H1 (cell line): ENCODE results near the gene LRRTM4. TPM values are rescaled to one million over a fixed set of nuclear protein-coding genes. Genes with fewer than 3 reads are reported as not detected.

Experiments
- CBX8 ChIP-seq: fragments of 300-800, 300-1000 bp; sonication (generic); IDR thresholded peaks from 2 replicates; pipeline ENCODE4 v1.7.1; 2016; ENCODE audit warnings: low read depth, low read length, borderline replicate concordance
- CHD1 ChIP-seq: IDR thresholded peaks from 2 replicates; pipeline ENCODE4 v1.6.1; 2012; ENCODE audit warnings: low read depth, low read length, improper control_type of control experiment
- CTBP2 ChIP-seq: IDR thresholded peaks from 2 replicates; pipeline ENCODE4 v1.7.0; 2011; ENCODE audit warnings: borderline replicate concordance, mild to moderate bottlenecking, moderate library complexity, mixed read lengths, low read length; ENCODE audit not compliant: insufficient read depth, insufficient read length
- GTF2F1 ChIP-seq: IDR thresholded peaks from 2 replicates; pipeline ENCODE4 v1.6.1; 2012; ENCODE audit warnings: low read depth, low read length, improper control_type of control experiment, borderline replicate concordance
- KDM4A ChIP-seq: IDR thresholded peaks from one replicate; pipeline ENCODE4 v1.7.1; 2012; ENCODE audit warnings: low read depth, mild to moderate bottlenecking, moderate library complexity, low read length, inconsistent platforms; ENCODE audit not compliant: severe bottlenecking
- PHF8 ChIP-seq: fragments of 200-600 bp; sonication (generic); conservative IDR thresholded peaks from 2 replicates; pipeline ENCODE4 v1.7.1; 2012; ENCODE audit warnings: low read depth, mild to moderate bottlenecking, inconsistent platforms, low read length, moderate library complexity
- POLR2A ChIP-seq, 2 experiments: IDR thresholded peaks; 1 replicate in 1 of 2; 2 replicates in 1 of 2; pipeline ENCODE4 v1.6.1; 2011; ENCODE audit warnings: low read depth in 2 of 2, low read length in 2 of 2, mild to moderate bottlenecking in 2 of 2; ENCODE audit errors: control extremely low read depth in 1 of 2
- POU5F1 ChIP-seq: IDR thresholded peaks from 2 replicates; pipeline ENCODE4 v1.6.1; 2011; ENCODE audit warnings: low read depth, mild to moderate bottlenecking, low read length, moderate library complexity
- RFX5 ChIP-seq: IDR thresholded peaks from 2 replicates; pipeline ENCODE4 v1.6.1; 2011; ENCODE audit warnings: low read depth, low read length, improper control_type of control experiment, borderline replicate concordance
- SAP30 ChIP-seq: fragments of 300-600 bp; sonication (generic); IDR thresholded peaks from 2 replicates; pipeline ENCODE4 v1.7.1; 2012; ENCODE audit warnings: low read length, moderate library complexity, mild to moderate bottlenecking, inconsistent platforms; ENCODE audit not compliant: insufficient read depth, insufficient replicate concordance
- SIX5 ChIP-seq: IDR thresholded peaks from 2 replicates; pipeline ENCODE4 v1.6.1; 2011; ENCODE audit warnings: mild to moderate bottlenecking, low read depth, low read length
- TAF1 ChIP-seq: IDR thresholded peaks from 2 replicates; pipeline ENCODE4 v1.6.1; 2011; ENCODE audit warnings: mild to moderate bottlenecking, low read depth, low read length
- polyA plus RNA-seq, 7 experiments: library from polyadenylated mRNA; depleted of rRNA in 3 of 7; stranded (reverse) in 5 of 7; unstranded in 2 of 7; fragments of >200 nt in 5 of 7; fragments of 200-250 nt in 2 of 7; gene quantifications; 1 replicate in 5 of 7; 2 replicates in 1 of 7; 4 replicates in 1 of 7; pipeline versions ENCODE4 v1.2.1 to v1.2.3, GENCODE V29; 2011 to 2013; ENCODE audit warnings: missing spikeins in 2 of 7, mixed read lengths in 2 of 7
- total RNA-seq: library from RNA; stranded (reverse); fragmentation: NEBNext Ultra II Directional; extraction: Animal tissue kit (Norgen Biotek cat#: 25700); gene quantifications from 2 replicates; pipeline ENCODE4 v1.2.1, GENCODE V29; 2021
- TF ChIP-seq, protein P1 (sequence below): fragments of 300-600 bp; sonication (generic); IDR thresholded peaks from 2 replicates; pipeline ENCODE4 v1.7.1; 2012; ENCODE audit warnings: low read length, moderate library complexity, mild to moderate bottlenecking, inconsistent platforms; ENCODE audit not compliant: insufficient replicate concordance

Gene LRRTM4
- total and polyA plus RNA-seq, 2 of the 8 experiments (the other 6 are each of a cell fraction or from before 2014, with no cell fraction given) = 3.6 to 9.5 TPM

DNA sequence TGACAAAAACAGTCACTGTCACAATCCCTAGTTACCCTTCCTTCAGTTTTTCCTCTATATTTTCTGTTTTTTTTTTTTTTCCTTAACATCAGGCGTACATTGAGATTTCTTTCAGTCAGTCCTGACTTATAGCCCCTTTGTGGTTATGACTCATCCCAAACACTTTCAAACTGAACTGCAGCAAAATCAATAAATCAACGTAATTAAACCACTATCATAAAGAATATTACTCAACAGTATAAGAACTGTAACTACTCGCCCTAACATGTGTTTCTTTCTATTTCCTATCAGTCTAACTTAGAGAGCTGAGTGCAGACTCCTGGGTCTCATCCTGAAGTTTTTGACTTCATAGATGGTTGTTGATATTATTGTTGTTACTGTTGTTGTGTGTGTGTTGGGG lies 523.5 kb downstream of the LRRTM4 start (continued):
- TF ChIP-seq, protein P1, sequence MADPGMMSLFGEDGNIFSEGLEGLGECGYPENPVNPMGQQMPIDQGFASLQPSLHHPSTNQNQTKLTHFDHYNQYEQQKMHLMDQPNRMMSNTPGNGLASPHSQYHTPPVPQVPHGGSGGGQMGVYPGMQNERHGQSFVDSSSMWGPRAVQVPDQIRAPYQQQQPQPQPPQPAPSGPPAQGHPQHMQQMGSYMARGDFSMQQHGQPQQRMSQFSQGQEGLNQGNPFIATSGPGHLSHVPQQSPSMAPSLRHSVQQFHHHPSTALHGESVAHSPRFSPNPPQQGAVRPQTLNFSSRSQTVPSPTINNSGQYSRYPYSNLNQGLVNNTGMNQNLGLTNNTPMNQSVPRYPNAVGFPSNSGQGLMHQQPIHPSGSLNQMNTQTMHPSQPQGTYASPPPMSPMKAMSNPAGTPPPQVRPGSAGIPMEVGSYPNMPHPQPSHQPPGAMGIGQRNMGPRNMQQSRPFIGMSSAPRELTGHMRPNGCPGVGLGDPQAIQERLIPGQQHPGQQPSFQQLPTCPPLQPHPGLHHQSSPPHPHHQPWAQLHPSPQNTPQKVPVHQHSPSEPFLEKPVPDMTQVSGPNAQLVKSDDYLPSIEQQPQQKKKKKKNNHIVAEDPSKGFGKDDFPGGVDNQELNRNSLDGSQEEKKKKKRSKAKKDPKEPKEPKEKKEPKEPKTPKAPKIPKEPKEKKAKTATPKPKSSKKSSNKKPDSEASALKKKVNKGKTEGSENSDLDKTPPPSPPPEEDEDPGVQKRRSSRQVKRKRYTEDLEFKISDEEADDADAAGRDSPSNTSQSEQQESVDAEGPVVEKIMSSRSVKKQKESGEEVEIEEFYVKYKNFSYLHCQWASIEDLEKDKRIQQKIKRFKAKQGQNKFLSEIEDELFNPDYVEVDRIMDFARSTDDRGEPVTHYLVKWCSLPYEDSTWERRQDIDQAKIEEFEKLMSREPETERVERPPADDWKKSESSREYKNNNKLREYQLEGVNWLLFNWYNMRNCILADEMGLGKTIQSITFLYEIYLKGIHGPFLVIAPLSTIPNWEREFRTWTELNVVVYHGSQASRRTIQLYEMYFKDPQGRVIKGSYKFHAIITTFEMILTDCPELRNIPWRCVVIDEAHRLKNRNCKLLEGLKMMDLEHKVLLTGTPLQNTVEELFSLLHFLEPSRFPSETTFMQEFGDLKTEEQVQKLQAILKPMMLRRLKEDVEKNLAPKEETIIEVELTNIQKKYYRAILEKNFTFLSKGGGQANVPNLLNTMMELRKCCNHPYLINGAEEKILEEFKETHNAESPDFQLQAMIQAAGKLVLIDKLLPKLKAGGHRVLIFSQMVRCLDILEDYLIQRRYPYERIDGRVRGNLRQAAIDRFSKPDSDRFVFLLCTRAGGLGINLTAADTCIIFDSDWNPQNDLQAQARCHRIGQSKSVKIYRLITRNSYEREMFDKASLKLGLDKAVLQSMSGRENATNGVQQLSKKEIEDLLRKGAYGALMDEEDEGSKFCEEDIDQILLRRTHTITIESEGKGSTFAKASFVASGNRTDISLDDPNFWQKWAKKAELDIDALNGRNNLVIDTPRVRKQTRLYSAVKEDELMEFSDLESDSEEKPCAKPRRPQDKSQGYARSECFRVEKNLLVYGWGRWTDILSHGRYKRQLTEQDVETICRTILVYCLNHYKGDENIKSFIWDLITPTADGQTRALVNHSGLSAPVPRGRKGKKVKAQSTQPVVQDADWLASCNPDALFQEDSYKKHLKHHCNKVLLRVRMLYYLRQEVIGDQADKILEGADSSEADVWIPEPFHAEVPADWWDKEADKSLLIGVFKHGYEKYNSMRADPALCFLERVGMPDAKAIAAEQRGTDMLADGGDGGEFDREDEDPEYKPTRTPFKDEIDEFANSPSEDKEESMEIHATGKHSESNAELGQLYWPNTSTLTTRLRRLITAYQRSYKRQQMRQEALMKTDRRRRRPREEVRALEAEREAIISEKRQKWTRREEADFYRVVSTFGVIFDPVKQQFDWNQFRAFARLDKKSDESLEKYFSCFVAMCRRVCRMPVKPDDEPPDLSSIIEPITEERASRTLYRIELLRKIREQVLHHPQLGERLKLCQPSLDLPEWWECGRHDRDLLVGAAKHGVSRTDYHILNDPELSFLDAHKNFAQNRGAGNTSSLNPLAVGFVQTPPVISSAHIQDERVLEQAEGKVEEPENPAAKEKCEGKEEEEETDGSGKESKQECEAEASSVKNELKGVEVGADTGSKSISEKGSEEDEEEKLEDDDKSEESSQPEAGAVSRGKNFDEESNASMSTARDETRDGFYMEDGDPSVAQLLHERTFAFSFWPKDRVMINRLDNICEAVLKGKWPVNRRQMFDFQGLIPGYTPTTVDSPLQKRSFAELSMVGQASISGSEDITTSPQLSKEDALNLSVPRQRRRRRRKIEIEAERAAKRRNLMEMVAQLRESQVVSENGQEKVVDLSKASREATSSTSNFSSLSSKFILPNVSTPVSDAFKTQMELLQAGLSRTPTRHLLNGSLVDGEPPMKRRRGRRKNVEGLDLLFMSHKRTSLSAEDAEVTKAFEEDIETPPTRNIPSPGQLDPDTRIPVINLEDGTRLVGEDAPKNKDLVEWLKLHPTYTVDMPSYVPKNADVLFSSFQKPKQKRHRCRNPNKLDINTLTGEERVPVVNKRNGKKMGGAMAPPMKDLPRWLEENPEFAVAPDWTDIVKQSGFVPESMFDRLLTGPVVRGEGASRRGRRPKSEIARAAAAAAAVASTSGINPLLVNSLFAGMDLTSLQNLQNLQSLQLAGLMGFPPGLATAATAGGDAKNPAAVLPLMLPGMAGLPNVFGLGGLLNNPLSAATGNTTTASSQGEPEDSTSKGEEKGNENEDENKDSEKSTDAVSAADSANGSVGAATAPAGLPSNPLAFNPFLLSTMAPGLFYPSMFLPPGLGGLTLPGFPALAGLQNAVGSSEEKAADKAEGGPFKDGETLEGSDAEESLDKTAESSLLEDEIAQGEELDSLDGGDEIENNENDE = no peak
- TF ChIP-seq CTBP2 (no peak), TAF1 (no peak), SAP30 (no peak), POLR2A (IDR thresholded peaks at IDR 0.05; ENCODE audit: control extremely low read depth in 1 of 2, low read depth in 2 of 2, low read length in 2 of 2) (no peak), SIX5 (no peak), CBX8 (no peak), KDM4A (no peak), RFX5 (no peak), PHF8 (no peak), GTF2F1 (no peak), POU5F1 (no peak), CHD1 (no peak)
